SIG-M5 treated with dmso at 0.1 percent for 504 hours (cell line): ENCODE data around the gene ULK4.
A peak's percentile ranks its signal among the peaks of the same experiment; 100 is the strongest.

Experiments
- DNase-seq: peaks from one replicate; lab custom pipeline; 2025; ENCODE audit not compliant: unreplicated experiment; lab: John Stamatoyannopoulos, UW

Gene ULK4

DNA sequence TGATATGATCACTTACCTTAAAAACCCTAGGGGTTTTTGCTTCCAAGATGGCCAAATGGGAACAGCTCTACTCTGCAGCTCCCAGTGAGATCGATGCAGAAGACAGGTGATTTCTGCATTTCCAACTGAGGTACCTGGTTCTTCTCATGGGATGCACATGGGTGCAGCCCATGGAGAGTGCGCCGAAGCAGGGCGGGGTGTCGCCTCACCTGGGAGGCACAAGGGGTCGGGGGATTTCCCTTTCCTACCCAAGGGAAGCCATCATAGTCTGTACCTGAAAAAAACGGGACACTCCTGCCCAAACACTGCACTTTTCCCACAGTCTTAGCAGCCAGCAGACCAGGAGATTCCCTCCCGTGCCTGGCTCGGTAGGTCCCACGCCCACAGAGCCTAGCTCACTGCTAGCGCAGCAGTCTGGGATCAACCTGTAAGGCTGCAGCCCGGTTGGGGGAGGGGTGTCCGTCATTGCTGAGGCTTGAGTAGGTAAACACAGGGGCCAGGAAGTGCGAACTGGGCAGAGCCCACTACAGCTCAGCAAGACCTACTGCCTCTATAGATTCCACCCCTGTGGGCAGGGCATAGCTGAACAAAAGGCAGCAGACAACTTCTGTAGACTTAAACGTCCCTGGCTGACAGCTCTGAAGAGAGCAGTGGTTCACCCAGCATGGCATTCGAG lies 684.0 kb downstream of the ULK4 start:
- no peak for DNase-seq

DNA sequence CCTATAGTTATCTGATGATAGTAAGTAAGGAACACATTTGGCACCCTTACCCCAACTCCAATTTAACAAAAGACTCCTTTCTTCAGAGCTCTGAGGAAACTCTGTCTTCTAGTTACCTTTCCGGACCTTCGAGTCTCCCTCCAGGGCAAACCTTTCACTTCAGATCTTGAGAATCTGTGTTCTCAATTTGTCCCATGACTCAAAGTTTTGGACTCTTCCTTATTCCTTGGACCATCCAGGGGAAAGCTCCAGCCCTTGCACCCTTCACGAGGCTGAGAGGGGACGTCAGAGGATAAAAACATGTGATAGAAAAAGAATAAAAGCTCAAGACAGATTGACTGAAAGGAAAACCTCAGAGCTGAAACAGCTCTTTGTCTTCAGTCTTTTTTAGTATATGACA lies 685.7 kb downstream of the ULK4 start:
- no peak for DNase-seq

DNA sequence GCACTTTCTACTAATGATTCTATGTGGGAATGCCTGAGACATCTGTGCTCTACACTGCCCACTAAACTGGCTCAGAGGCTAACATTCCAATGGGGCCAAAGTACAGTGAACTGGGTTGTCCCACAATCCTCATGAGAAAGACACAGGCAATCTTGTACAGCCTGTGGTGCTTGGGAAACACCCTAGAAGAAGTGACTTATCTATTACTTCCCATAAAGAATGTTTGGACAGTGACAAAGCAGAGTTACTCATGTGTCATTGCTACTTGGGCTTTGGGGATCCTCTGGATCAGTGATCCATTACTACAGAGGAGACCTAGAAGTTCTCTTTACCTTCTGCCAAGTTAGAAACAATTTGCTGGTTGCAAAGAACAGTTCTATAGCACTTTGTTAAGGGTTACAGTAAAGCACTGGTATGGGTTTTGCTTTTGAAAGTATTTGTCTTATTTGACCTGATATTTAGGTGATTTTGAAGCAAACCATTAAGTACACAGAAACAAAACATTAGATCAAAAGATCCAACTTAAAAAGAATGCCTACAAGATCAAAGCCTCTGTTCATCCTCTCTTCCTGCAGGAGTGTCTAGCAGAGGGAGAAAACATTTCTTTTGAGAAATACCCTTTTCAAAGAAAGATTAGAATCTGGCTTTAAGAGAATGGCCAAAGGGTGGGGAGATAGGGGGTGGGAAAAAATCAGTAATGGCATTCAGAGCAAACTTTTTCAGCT lies 686.8 kb downstream of the ULK4 start:
- DNase-seq = no peak

DNA sequence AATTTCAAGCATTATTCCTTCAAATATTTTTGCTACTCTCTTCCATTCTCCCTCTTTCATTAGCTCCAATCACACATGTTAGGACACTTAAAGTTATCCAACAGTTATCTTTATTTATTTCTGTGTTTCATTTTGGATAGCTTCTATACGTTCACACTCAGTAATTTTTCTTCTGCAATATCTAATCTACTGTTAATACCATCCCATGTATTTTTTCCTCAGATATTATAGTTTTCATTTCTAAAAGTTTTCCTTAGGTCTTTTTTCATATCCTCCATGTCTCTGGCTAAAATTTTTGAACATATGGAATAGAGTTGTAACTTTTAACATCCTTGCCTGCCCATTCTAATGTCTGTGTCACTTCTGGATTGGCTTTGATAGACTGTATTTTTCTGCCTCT lies 689.2 kb downstream of the ULK4 start:
- DNase-seq = no peak

DNA sequence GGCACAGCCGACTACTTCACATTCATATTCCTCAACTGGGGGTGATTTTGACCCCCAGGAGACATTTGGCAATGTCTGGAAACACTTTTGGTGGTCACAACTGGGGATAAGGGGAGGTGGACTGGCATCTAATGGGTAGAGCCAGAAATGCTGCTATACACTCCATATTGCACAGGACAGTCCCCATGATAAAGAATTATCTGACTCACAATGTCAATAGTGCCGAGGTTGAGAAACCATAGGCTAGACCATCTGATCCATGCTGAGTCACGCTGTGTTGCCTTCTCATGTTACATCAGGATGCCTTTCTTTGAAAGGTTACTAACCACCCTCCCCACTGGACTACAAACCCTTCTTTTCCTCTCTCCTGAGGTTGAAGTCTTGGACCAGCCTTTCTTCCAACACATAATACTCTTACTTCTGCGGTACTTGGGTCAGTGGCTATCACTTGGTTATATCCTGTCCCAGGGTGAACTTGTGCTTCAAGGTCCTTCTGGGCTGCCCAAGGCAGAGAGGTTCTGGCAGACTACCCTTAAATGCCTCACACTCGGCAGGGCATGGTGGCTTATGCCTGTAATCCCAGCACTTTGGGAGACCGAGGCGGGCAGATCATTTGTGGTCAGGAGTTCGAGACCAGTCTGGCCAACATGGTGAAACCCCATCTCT lies 693.8 kb downstream of the ULK4 start:
- DNase-seq = peak; percentile 73

DNA sequence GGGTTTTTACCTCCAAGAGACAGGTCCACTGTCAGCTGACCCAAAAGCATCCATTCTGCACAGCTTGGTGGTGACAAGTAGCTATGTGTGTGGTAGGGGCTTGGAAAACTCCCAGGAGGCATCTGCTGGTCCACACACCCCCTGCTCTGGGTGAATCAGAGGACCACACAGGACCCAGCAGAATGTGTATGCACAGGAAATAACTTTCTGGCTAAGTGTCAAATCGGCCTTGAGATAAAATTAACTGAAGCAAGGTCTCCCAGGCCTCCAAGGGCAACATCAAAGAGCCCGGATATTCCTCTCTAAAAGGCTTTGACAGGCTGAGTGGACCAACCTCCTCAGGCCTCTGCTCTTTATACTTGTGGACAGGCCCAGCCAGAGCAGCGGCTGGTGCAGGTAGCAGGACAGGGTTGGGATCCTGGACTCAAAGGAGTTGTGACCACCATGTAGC lies 696.1 kb downstream of the ULK4 start:
- DNase-seq = no peak

DNA sequence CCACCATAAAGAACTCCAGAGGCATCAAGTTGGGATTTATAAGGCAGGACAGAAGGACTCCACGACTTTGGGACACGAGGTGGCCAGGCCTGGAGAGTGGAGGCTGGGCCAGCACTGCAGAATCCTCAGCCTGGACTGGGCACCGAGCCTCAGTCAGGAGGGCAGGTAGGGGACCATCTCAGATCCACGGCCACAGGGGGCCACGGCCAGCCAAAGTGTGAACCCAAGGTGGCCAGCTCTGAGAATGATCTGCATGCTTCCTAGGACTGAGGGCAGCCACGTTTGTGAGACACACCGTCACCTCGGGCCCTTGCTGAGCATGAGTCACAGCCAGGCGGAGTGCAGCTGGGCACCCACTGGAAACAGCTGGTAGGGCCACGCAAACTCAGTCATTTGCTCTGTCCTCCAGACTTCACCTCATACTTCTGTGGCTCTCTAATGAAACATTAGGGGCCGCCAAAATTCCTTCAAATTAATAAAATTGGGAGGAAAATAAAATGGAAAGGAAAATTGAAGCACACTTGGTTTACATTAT lies 696.8 kb downstream of the ULK4 start:
- no peak for DNase-seq

DNA sequence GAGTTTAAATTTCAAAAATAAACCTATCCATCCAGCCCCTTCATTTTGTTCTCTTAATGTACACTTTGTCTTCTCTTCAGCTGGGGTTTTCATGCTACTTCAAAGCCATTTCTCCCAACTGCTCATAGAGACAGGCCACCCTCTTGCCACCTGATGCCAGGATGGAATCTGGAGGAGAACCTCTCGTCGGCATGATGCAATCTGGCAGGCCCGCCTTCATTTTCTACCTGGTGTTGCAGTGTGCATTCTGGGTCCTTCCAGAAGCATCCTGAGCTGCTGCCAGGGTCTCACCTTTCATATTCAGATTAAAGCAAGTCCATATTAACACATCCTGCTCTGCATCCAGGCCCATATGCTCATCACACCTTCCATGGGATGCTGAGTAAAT lies 701.8 kb downstream of the ULK4 start:
- DNase-seq = no peak

DNA sequence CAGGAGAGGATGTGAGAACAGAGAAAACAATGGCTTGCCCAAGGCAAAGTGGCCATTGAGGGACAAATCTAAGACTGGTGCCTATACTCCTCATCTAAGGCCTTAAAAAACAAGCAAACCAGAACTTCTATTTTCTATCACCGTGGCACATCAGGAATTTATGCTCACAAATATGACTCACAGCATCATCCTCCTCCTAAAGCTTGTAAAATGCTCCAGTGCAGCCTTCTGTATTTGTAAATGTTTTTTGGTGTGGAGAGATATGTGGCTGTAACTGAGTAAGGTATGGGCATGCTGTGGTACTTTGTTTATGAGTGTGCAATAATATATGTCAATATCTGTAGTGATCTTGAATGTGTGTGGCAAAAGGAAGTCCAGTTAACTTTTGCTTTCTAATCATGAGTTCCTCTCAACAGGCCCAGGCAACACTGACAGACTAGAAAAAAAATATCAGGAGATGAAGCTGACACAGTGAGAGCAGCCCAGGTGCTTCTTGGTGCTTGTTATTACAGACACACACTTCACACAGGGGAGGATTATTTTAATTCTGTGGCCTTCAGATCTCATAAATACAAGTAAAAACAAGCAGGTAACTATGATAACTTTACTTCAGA lies 702.3 kb downstream of the ULK4 start:
- no peak for DNase-seq

DNA sequence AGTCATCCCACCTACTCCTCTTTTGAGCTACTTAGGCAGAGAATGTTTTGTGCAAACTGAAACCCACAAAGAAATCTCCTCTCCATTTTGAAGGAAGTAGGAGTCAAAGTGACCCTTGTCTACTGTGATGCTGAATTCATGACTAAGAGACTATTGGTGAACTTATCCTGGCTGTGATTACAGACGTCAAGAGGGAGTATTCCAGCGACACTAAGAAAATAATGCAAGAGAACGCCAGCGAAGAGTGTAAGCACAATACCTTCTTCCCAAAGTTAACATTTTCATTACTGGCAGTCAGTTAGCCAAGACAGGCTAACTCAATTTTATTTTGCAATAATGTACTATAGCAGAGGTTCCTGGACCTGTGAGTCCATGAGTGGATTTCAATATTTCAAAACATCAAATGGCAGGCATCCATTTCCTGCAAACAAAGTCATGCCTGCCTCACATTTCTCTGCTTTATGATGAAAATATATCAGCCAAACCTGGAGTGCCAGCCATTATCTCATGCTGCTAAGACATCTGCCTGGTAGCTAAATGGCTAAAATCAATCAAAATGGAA lies 703.6 kb downstream of the ULK4 start:
- DNase-seq = no peak

DNA sequence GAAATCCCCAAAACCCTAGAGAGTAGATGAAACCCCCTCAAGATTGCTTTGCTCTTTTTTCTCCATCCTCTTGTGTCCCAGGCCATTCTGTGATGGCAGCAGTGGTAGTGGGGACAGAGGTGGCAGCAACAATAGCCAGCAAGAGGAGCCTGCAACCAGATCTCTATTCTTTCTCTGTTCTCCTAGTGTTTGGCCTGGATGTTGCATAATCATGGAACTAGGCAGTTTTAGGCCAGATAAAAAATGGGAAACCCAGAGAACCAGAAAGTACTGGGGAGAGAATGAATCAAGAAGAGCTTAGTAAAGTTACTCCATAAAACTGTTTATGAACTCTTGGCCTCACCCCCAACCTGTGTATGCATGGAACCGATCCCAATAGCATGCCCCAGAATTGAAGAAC lies 710.3 kb downstream of the ULK4 start:
- DNase-seq = no peak

DNA sequence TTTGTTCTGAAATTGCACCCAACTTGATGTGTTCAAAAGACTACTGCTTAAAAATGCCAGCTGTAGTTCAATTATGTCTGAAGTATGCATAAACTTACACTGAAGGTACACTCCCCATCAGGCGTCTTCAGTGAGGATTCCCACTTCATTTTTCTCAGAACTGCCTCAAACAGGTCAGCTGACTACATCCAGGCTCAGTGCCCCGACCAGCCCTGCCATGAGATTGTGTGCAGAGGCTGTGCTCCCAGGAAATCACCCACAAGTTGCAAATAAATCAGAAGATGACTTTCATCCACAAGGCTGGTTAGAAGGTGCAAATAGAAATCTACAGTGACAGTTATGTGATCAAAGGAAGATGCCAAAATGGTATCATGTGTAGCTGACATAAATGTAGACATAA lies 711.1 kb downstream of the ULK4 start:
- DNase-seq = no peak

DNA sequence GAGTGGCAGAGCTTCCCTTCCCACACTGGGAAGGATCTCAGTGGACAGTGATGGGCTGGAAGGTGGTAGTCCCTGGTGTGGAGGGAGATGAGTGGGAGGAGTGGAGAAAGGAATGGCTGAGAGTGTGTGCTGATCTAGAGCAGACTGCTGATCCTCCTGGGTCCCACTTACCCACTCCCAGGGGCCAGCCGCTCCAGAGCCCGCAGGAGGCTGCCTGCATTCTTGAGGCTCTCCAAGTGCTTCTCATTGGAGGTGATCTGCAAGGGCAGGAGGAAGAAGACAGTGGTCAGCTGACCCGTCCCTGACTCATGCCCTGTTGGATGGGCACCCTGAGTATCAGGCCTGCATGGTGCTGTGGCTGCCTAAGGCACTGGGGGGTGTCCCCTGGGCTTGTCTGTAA lies 712.6 kb downstream of the ULK4 start:
- no peak for DNase-seq

DNA sequence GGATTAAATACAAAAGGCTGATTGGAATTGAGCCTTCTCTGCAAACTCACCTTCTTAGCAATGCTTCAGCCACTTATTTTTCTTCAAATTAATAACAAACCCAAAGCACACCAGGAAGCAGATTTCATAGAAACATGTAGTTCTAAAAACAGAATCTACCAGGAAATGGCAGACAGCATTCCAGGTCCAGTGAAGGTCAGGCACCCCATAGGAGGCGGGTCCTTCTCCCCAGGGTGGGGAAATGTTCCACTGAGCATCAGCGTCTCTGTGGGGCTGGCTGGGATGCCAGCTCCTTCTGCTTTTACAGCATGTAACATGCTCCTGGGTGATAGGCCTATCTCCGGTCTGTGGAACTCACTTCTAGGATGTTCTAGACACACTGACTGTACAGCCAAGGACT lies 713.4 kb downstream of the ULK4 start:
- DNase-seq = no peak

DNA sequence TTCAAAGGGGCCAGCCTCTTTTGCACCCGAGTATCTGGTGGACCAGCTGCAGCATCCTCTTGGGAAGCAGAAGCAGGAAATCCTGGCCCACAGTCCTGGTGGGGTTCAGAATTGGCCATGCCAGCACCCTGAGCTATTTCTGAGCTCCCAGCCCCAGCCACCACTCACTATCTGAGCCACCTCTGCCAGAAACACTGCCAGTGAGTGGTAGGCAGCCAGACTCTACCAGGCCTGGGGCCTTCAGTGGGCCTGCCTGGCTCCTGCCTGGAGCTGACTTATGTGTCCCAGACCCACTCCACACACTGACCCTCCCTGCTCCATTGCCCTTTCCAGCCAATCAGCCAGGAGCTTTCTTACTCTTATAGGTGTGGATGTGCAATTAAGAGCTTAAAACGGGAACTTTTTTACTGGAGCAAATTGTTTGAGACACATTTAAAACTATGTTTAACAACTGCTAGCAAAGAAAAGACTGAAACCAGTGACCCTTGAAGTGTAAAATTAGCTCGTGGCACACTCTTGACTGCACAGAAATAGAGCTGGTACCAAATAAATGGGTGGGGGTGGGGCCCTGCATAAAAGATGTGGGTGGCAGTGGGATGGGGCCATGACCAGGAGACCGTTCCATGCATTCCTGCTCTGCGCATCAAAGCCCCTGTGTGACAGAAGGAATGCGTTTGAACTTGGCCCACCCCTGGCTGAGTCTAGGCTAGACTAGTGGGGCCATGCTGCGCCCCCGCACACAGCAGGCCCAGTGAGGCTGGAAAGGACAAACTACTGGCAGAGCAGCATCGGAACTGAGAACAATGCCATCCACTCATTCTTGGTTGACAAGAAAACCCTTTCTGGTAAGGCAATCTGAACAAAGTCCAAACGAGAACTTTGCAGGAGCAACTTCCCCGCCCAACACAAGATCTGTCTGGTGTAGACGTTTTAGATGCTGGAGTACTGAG lies 714.6 kb downstream of the ULK4 start:
- DNase-seq = no peak

DNA sequence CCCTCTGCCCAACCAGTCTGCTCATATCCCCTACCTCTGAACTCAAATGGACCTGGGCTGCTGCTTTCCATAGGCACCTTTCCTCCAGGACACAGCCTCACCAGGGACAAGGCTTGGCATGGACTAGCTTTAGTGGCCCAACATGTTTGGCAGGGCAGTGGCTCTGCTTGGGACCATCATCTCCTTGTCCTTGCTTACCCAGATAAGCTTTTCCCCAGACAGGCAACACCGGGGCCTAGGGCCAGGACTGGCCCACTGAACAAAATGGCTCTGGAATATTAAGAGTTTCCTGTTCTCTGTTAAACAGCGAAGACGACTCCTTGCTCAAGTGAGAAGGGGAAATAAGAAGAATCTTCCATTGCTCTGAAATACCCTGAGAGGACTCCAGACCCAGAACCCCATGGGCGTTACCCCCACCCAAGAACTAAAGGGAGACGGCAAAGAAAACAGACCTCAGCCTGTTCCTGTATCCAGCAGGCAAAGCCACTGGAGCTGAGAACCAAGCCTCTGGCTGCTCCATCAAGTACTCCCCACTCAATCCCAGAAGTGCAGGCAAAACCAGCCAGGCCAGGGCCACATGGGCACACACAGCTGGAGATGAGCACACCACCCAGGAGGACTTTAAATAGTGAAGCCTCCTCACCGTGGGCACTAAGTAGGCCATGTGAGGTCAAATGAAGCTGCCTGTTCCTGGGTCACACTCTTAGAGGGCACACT lies 717.1 kb downstream of the ULK4 start:
- no peak for DNase-seq

DNA sequence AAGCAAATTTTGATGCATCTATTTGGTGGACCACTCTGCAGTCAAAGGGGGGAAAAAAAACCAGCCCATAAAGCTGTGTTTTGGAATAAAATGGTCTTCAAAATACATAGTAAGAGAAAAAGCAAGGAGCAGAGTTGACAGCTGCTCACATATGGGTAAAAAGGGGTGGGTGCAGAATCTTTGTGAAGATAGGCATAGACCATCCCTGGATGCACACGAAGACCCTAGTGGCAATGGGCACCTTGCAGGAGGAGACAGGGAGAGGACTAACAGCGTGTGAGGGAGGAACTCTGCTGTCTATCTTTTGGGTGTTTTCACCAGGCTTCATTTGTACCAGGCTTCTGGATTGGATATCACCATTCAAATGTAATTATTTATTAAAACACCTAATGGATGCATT lies 718.7 kb downstream of the ULK4 start:
- DNase-seq = no peak

DNA sequence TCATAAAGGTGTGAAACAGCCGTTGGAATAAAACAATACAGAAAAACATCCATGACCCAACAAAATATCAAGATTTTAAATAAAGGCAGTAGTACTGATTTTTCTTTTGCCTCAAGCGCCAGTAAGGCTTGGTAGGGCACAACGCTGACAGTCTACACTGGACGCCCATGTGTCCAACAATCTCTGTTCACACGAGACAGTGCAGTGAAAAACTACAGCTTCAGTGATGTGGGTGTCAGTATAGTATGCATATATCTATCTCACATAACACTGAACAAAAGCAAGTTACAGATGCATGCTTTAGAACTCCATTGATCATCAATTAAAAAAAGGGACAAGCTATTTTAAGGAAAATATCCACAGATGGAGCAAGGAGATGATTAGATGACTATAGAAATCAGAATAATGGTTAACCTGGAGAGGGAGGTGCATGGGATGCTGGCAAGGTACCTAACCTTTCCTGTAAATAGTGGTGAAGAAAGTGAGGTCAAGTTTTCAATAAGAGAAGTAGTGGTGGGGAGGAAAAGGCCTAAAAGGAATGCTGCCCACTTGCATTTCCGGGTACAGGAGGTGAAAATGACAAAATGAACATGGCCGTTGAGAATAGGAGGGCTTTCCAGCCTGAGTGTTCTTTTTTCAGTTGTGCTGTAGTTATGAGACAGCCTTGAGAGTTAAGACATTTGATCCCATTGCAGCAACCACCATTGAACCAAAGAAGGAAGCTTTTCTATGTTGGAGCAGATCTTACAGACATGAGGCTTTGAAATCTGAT lies 719.9 kb downstream of the ULK4 start:
- DNase-seq = no peak

DNA sequence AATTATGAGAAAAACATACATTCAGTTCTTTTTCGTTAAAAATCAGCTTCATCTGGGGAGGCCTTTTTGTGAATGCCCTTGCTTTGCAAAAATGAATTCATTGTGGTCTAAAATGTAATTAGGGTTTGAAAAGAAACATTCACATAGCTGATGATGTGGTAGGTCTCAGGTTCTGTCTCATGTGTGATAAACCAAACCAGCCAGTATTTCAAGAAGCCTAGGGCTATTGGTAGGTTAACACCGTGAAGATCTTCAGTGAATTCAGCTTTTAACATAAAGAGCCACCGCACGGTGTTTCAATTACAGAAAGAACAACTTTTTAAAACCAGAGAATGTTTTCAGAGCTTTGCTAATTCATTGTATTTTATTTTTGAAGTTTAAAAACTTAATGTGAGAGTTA lies 720.7 kb downstream of the ULK4 start:
- no peak for DNase-seq
